Neuron (in vitro differentiated cells): ENCODE data around the gene NFATC2.
"Not testable (repeated sequence)": the region's sequence is repeated elsewhere in the genome, so short reads cannot be mapped to it uniquely, and the experiment has no call there.

ENCODE experiments used
- H2AFZ ChIP-seq: one replicate; pipeline ENCODE4 v1.6.1; 2013; ENCODE audit warnings: low read depth, mild to moderate bottlenecking, inconsistent platforms, low read length, moderate library complexity
- H3K27me3 ChIP-seq: one replicate; pipeline ENCODE4 v1.6.1; 2013; ENCODE audit warnings: low read length; ENCODE audit not compliant: insufficient read depth
- H3K36me3 ChIP-seq: one replicate; pipeline ENCODE4 v1.6.1; 2013; ENCODE audit warnings: low read length; ENCODE audit not compliant: insufficient read depth
- H3K4me1 ChIP-seq: one replicate; pipeline ENCODE4 v1.6.1; 2013; ENCODE audit warnings: low read length; ENCODE audit not compliant: insufficient read depth
- H3K4me3 ChIP-seq: 2 replicates; pipeline ENCODE4 v1.5.1; 2013; ENCODE audit warnings: mild to moderate bottlenecking, low read length, moderate library complexity
- H3K9me3 ChIP-seq: one replicate; pipeline ENCODE4 v1.6.1; 2013; ENCODE audit warnings: low read length

The NFATC2 gene

GRCh38 chr20:51350941-51351631, 191.4 kb downstream of the NFATC2 start:
- H3K4me3 ChIP-seq: no peak overlapping the region
- no peaks in the 10 kb centered on the region for H3K36me3 ChIP-seq
- no peaks in the 10 kb centered on the region for H3K27me3 ChIP-seq
- H2AFZ ChIP-seq: no peak overlapping the region
- no peaks in the 10 kb centered on the region for H3K9me3 ChIP-seq
- no peaks in the 10 kb centered on the region for H3K4me1 ChIP-seq

- Histone ChIP-seq H2AFZ (no peak overlapping the region), H3K4me1 (no peaks in the 10 kb centered on the region), H3K27me3 (peaks cover 12% of the 10 kb centered on the region), H3K36me3 (no peaks in the 10 kb centered on the region), H3K9me3 (peaks cover 3% of the 10 kb centered on the region), H3K4me3 (no peak overlapping the region)
Observed at GRCh38 chr20:51348876-51349275, 193.6 kb downstream of the NFATC2 start.

- peaks cover 3% of the 10 kb centered on the region for H3K9me3 ChIP-seq
- no peak overlapping the region for H3K4me3 ChIP-seq
- H2AFZ ChIP-seq: no peak overlapping the region
- no peaks in the 10 kb centered on the region for H3K36me3 ChIP-seq
- H3K4me1 ChIP-seq: no peaks in the 10 kb centered on the region
- H3K27me3 ChIP-seq: peaks cover 16% of the 10 kb centered on the region
Observed at GRCh38 chr20:51347831-51348230, 194.7 kb downstream of the NFATC2 start.

GRCh38 chr20:51346686-51347485, 195.6 kb downstream of the NFATC2 start:
- H3K4me1 ChIP-seq: no peaks in the 10 kb centered on the region
- no peak overlapping the region for H3K4me3 ChIP-seq
- no peaks in the 10 kb centered on the region for H3K36me3 ChIP-seq
- H3K9me3 ChIP-seq: peaks cover 3% of the 10 kb centered on the region
- H3K27me3 ChIP-seq: peaks cover 16% of the 10 kb centered on the region
- no peak overlapping the region for H2AFZ ChIP-seq

- no peak overlapping the region for H3K4me3 ChIP-seq
- peaks cover 16% of the 10 kb centered on the region for H3K27me3 ChIP-seq
- H2AFZ ChIP-seq: no peak overlapping the region
- no peaks in the 10 kb centered on the region for H3K4me1 ChIP-seq
- H3K9me3 ChIP-seq: peaks cover 3% of the 10 kb centered on the region
- no peaks in the 10 kb centered on the region for H3K36me3 ChIP-seq
Observed at GRCh38 chr20:51345601-51346101, 196.9 kb downstream of the NFATC2 start.

- not testable (repeated sequence) for H3K4me1 ChIP-seq, H3K36me3 ChIP-seq, H3K4me3 ChIP-seq, H3K9me3 ChIP-seq, H2AFZ ChIP-seq
- peaks cover 16% of the 10 kb centered on the region for H3K27me3 ChIP-seq
Observed at GRCh38 chr20:51343802-51344201, 198.7 kb downstream of the NFATC2 start.

GRCh38 chr20:51342510-51343236, 199.8 kb downstream of the NFATC2 start:
- H3K4me1 ChIP-seq: no peaks in the 10 kb centered on the region
- peaks cover 16% of the 10 kb centered on the region for H3K27me3 ChIP-seq
- H3K36me3 ChIP-seq: no peaks in the 10 kb centered on the region
- H3K9me3 ChIP-seq: peaks cover 3% of the 10 kb centered on the region
- H3K4me3 ChIP-seq: no peak overlapping the region
- H2AFZ ChIP-seq: no peak overlapping the region

- H2AFZ ChIP-seq: no peak overlapping the region
- no peaks in the 10 kb centered on the region for H3K36me3 ChIP-seq
- H3K9me3 ChIP-seq: peaks cover 3% of the 10 kb centered on the region
- H3K4me1 ChIP-seq: no peaks in the 10 kb centered on the region
- H3K4me3 ChIP-seq: no peak overlapping the region
- peaks cover 16% of the 10 kb centered on the region for H3K27me3 ChIP-seq
Observed at GRCh38 chr20:51341581-51341980, 200.9 kb downstream of the NFATC2 start.

GRCh38 chr20:51340451-51340840, 202.1 kb downstream of the NFATC2 start:
- no peaks in the 10 kb centered on the region for H3K36me3 ChIP-seq
- no peaks in the 10 kb centered on the region for H3K4me1 ChIP-seq
- H3K4me3 ChIP-seq: no peak overlapping the region
- H3K9me3 ChIP-seq: peaks cover 3% of the 10 kb centered on the region
- H2AFZ ChIP-seq: no peak overlapping the region
- H3K27me3 ChIP-seq: peaks cover 15% of the 10 kb centered on the region

- Histone ChIP-seq H2AFZ (no peak overlapping the region), H3K4me1 (no peaks in the 10 kb centered on the region), H3K36me3 (no peaks in the 10 kb centered on the region), H3K27me3 (peaks cover 10% of the 10 kb centered on the region), H3K4me3 (no peak overlapping the region), H3K9me3 (peaks cover 3% of the 10 kb centered on the region)
Observed at GRCh38 chr20:51339721-51340450, 202.6 kb downstream of the NFATC2 start.

- no peaks in the 10 kb centered on the region for H3K9me3 ChIP-seq
- H3K27me3 ChIP-seq: peaks cover 3% of the 10 kb centered on the region
- no peak overlapping the region for H2AFZ ChIP-seq
- no peaks in the 10 kb centered on the region for H3K4me1 ChIP-seq
- H3K36me3 ChIP-seq: no peaks in the 10 kb centered on the region
- no peak overlapping the region for H3K4me3 ChIP-seq
Observed at GRCh38 chr20:51338692-51339440, 203.7 kb downstream of the NFATC2 start.

- H3K36me3 ChIP-seq: no peaks in the 10 kb centered on the region
- H2AFZ ChIP-seq: no peak overlapping the region
- H3K27me3 ChIP-seq: no peaks in the 10 kb centered on the region
- no peak overlapping the region for H3K4me3 ChIP-seq
- H3K9me3 ChIP-seq: no peaks in the 10 kb centered on the region
- H3K4me1 ChIP-seq: no peaks in the 10 kb centered on the region
Observed at GRCh38 chr20:51337126-51337805, 205.3 kb downstream of the NFATC2 start.
